WTC11 (cell line): ENCODE data around the gene CLDN5. TPM values are rescaled to one million over a fixed set of nuclear protein-coding genes. Genes with fewer than 3 reads are reported as not detected.

Source experiments
- ATAC-seq: fragments of 200-7000 bp; cut with Tn5 transposase; 2 replicates; pipeline ENCODE4 v1.10.0; 2021; ENCODE audit warnings: mild to moderate bottlenecking, moderate library complexity
- CTCF ChIA-PET: fragments of 300-600 bp; sonication (Branson Sonifier 250); formaldehyde crosslinking; loops from one replicate; lab custom pipeline; 2021; ENCODE audit warnings: antibody characterized with exemption; lab: Charles Lee
- POLR2A ChIA-PET: fragments of 350-600 bp; sonication (Branson Sonifier 250); formaldehyde crosslinking; loops from one replicate; lab custom pipeline; 2021; ENCODE audit warnings: antibody characterized with exemption; lab: Charles Lee
- DNase-seq: peaks from one replicate; pipeline ENCODE4 v3.0.0; 2021; ENCODE audit warnings: low spot score
- H3K27ac Mint-ChIP-seq: 2 replicates; pipeline ENCODE4 v1.8.0; 2021; ENCODE audit warnings: mixed read lengths
- H3K27me3 Mint-ChIP-seq: 2 replicates; pipeline ENCODE4 v1.8.0; 2021; ENCODE audit warnings: low read depth, mild to moderate bottlenecking, moderate library complexity, mixed read lengths
- H3K36me3 Mint-ChIP-seq: 2 replicates; pipeline ENCODE4 v1.8.0; 2021; ENCODE audit warnings: mixed read lengths
- H3K4me1 Mint-ChIP-seq: 2 replicates; pipeline ENCODE4 v1.8.0; 2022; ENCODE audit warnings: mixed read lengths
- H3K4me3 Mint-ChIP-seq: 2 replicates; pipeline ENCODE4 v1.8.0; 2021; ENCODE audit warnings: mild to moderate bottlenecking, moderate library complexity, mixed read lengths
- H3K9me3 Mint-ChIP-seq: 2 replicates; pipeline ENCODE4 v1.8.0; 2021; ENCODE audit warnings: mixed read lengths
- CREM ChIP-seq: sonication (generic); formaldehyde crosslinking; IDR thresholded peaks from 2 replicates; pipeline ENCODE4 v1.8.1; 2022; ENCODE audit warnings: mild to moderate bottlenecking, missing genetic modification reagents, moderate library complexity
- ESRRA ChIP-seq: sonication (generic); formaldehyde crosslinking; IDR thresholded peaks from 2 replicates; pipeline ENCODE4 v1.8.1; 2022; ENCODE audit warnings: mild to moderate bottlenecking, missing genetic modification reagents, borderline replicate concordance
- GRHL2 ChIP-seq: fragments of 250-450 bp; sonication (Bioruptor Pico); IDR thresholded peaks from 2 replicates; pipeline ENCODE4 v1.8.0; 2022; ENCODE audit warnings: mild to moderate bottlenecking, moderate library complexity; ENCODE audit not compliant: insufficient replicate concordance, severe bottlenecking
- HMGA2 ChIP-seq: fragments of 250-450 bp; sonication (Bioruptor Pico); IDR thresholded peaks from 2 replicates; pipeline ENCODE4 v1.4.0; 2021; ENCODE audit warnings: mild to moderate bottlenecking, moderate library complexity
- MXD4 ChIP-seq: fragments of 250-450 bp; sonication (Bioruptor Pico); IDR thresholded peaks from 2 replicates; pipeline ENCODE4 v1.8.0; 2021; ENCODE audit warnings: mild to moderate bottlenecking, moderate library complexity, borderline replicate concordance
- NFE2L1 ChIP-seq: sonication (generic); formaldehyde crosslinking; IDR thresholded peaks from 2 replicates; pipeline ENCODE4 v1.8.1; 2023; ENCODE audit warnings: missing genetic modification reagents
- RORB ChIP-seq: fragments of 250-450 bp; sonication (Bioruptor Pico); IDR thresholded peaks from 2 replicates; pipeline ENCODE4 v1.9.0; 2021; ENCODE audit warnings: mild to moderate bottlenecking
- TCF7 ChIP-seq: sonication (generic); formaldehyde crosslinking; IDR thresholded peaks from 2 replicates; pipeline ENCODE4 v1.8.0; 2022; ENCODE audit warnings: mild to moderate bottlenecking, low read depth, missing genetic modification reagents, moderate library complexity
- total RNA-seq: library from RNA; stranded (reverse); gene quantifications from 3 replicates; pipeline ENCODE4 v1.2.3, GENCODE V29; 2021
- TF ChIP-seq, protein P1 (sequence below): fragments of 250-450 bp; sonication (Bioruptor Pico); IDR thresholded peaks from 2 replicates; pipeline ENCODE4 v1.9.0; 2021; ENCODE audit warnings: mild to moderate bottlenecking
- TF ChIP-seq, protein P2 (sequence below): fragments of 250-450 bp; sonication (Bioruptor Pico); conservative IDR thresholded peaks from 2 replicates; pipeline ENCODE4 v1.9.0; 2021; ENCODE audit warnings: mild to moderate bottlenecking
- TF ChIP-seq, protein P3 (sequence below): sonication (generic); formaldehyde crosslinking; IDR thresholded peaks from 2 replicates; pipeline ENCODE4 v1.8.1; 2022; ENCODE audit warnings: mild to moderate bottlenecking, moderate library complexity, missing genetic modification reagents
- TF ChIP-seq, protein P4 (sequence below): sonication (generic); formaldehyde crosslinking; IDR thresholded peaks from 2 replicates; pipeline ENCODE4 v1.8.1; 2022; ENCODE audit warnings: missing genetic modification reagents, borderline replicate concordance
- TF ChIP-seq, protein P5 (sequence below): fragments of 250-450 bp; sonication (Bioruptor Pico); IDR thresholded peaks from 2 replicates; pipeline ENCODE4 v1.9.0; 2021; ENCODE audit warnings: mild to moderate bottlenecking
- TF ChIP-seq, protein P6 (sequence below): sonication (generic); formaldehyde crosslinking; IDR thresholded peaks from 2 replicates; pipeline ENCODE4 v1.8.1; 2023; ENCODE audit warnings: mild to moderate bottlenecking, moderate library complexity, missing genetic modification reagents
- TF ChIP-seq, protein P7 (sequence below): sonication (generic); formaldehyde crosslinking; IDR thresholded peaks from 2 replicates; pipeline ENCODE4 v1.8.0; 2023; ENCODE audit warnings: mild to moderate bottlenecking, missing genetic modification reagents
- TF ChIP-seq, protein P8 (sequence below): sonication (generic); formaldehyde crosslinking; IDR thresholded peaks from 2 replicates; pipeline ENCODE4 v1.8.1; 2023; ENCODE audit warnings: mild to moderate bottlenecking, missing genetic modification reagents, moderate library complexity
- TF ChIP-seq, protein P9 (sequence below): sonication (generic); formaldehyde crosslinking; IDR thresholded peaks from 2 replicates; pipeline ENCODE4 v1.8.0; 2022; ENCODE audit warnings: mild to moderate bottlenecking, missing genetic modification reagents
- TF ChIP-seq, protein P10 (sequence below): sonication (generic); formaldehyde crosslinking; IDR thresholded peaks from 2 replicates; pipeline ENCODE4 v1.8.0; 2023; ENCODE audit warnings: missing genetic modification reagents

Gene CLDN5
- total RNA-seq, 1 experiment from 2014 or later, result 1.0 TPM

DNA sequence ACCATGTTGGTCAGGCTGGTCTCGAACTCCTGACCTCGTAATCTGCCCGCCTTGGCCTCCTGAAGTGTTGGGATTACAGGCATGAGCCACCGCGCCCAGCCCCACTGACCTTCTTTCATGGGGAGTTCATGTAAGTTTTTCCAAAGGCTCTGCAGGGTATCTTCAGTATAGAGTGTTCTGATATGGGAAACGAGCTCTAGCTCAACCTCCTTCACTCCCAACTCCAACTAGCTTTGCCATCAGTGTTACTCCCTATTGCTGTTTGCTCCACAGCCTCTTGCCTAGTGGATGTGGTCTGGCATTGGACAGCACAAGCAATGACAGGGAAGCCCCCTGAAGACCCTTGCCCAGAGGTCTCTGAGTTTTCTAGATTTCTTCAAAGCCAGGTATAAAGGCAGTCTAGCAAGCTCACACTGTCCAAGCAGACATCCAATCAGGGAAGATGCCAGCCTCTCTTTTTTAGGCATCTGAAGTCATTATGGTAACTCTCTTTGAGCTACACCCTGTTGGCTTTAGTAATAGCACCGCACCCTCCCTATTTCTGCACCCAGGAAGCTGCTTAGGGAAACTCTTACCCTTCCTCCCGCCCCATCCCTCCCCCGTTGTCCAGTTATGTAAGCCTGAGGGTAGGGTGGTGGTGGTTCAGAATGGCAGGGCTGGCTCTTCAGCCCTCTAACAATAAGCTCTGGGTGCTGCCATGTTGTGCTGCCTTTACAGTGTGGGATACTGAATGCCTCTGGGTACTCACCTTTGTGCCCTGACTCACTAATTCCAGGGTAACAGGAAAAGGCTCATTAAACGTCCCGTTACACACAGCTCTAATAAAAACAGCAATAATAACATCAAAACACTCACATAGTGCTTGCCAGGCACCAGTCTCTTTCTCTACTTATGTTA, 41.4 kb upstream of the CLDN5 start:
- H3K27ac Mint-ChIP-seq, result no peak overlapping the region
- H3K4me1 Mint-ChIP-seq, result peaks cover 7% of the 10 kb centered on the region
- TF ChIP-seq, protein P1, sequence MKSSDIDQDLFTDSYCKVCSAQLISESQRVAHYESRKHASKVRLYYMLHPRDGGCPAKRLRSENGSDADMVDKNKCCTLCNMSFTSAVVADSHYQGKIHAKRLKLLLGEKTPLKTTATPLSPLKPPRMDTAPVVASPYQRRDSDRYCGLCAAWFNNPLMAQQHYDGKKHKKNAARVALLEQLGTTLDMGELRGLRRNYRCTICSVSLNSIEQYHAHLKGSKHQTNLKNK, result no peak
- TF ChIP-seq, protein P2, sequence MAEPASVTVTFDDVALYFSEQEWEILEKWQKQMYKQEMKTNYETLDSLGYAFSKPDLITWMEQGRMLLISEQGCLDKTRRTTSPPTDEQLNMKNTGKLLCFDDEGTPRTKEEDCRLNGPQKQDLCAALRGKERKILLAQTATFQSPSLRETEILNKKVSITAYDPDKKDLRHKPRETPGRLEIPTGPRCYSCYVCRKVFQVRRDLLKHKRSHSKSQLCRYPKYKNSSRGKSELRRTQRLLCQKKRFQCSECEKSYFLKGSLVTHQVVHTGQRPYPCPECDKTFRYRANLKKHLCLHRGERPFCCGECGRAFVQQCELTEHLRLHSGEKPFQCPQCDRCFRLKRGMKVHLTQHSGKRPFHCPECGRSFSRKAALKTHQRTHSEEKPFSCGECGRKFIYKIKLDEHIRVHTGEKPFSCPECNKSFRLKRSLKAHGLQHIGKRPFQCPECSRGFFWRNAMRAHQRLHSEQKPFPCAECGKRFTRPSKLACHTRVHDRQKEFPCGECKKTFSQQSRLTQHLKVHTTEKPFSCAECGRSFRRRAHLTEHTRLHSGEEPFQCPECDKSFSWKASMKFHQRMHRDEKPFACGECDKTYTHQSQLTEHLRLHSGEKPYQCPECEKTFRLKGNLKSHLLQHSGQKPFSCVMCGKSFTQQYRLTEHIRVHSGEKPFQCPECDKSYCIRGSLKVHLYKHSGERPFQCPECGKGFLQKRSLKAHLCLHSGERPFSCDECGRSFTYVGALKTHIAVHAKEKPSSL (CRISPR knock-in tag), result no peak
- TF ChIP-seq TCF7 (CRISPR knock-in tag) (no peak), HMGA2 (no peak), RORB (CRISPR knock-in tag) (no peak), GRHL2 (CRISPR knock-in tag) (no peak), CREM (CRISPR knock-in tag) (no peak), MXD4 (no peak), ESRRA (CRISPR knock-in tag) (no peak), NFE2L1 (CRISPR knock-in tag) (no peak)
- TF ChIP-seq, protein P3, sequence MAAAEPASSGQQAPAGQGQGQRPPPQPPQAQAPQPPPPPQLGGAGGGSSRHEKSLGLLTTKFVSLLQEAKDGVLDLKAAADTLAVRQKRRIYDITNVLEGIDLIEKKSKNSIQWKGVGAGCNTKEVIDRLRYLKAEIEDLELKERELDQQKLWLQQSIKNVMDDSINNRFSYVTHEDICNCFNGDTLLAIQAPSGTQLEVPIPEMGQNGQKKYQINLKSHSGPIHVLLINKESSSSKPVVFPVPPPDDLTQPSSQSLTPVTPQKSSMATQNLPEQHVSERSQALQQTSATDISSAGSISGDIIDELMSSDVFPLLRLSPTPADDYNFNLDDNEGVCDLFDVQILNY, result no peak
- TF ChIP-seq, protein P4, sequence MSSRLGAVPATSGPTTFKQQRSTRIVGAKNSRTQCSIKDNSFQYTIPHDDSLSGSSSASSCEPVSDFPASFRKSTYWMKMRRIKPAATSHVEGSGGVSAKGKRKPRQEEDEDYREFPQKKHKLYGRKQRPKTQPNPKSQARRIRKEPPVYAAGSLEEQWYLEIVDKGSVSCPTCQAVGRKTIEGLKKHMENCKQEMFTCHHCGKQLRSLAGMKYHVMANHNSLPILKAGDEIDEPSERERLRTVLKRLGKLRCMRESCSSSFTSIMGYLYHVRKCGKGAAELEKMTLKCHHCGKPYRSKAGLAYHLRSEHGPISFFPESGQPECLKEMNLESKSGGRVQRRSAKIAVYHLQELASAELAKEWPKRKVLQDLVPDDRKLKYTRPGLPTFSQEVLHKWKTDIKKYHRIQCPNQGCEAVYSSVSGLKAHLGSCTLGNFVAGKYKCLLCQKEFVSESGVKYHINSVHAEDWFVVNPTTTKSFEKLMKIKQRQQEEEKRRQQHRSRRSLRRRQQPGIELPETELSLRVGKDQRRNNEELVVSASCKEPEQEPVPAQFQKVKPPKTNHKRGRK (CRISPR knock-in tag), result no peak
- TF ChIP-seq, protein P5, sequence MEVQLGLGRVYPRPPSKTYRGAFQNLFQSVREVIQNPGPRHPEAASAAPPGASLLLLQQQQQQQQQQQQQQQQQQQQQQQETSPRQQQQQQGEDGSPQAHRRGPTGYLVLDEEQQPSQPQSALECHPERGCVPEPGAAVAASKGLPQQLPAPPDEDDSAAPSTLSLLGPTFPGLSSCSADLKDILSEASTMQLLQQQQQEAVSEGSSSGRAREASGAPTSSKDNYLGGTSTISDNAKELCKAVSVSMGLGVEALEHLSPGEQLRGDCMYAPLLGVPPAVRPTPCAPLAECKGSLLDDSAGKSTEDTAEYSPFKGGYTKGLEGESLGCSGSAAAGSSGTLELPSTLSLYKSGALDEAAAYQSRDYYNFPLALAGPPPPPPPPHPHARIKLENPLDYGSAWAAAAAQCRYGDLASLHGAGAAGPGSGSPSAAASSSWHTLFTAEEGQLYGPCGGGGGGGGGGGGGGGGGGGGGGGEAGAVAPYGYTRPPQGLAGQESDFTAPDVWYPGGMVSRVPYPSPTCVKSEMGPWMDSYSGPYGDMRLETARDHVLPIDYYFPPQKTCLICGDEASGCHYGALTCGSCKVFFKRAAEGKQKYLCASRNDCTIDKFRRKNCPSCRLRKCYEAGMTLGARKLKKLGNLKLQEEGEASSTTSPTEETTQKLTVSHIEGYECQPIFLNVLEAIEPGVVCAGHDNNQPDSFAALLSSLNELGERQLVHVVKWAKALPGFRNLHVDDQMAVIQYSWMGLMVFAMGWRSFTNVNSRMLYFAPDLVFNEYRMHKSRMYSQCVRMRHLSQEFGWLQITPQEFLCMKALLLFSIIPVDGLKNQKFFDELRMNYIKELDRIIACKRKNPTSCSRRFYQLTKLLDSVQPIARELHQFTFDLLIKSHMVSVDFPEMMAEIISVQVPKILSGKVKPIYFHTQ (CRISPR knock-in tag), result no peak
- TF ChIP-seq, protein P6, sequence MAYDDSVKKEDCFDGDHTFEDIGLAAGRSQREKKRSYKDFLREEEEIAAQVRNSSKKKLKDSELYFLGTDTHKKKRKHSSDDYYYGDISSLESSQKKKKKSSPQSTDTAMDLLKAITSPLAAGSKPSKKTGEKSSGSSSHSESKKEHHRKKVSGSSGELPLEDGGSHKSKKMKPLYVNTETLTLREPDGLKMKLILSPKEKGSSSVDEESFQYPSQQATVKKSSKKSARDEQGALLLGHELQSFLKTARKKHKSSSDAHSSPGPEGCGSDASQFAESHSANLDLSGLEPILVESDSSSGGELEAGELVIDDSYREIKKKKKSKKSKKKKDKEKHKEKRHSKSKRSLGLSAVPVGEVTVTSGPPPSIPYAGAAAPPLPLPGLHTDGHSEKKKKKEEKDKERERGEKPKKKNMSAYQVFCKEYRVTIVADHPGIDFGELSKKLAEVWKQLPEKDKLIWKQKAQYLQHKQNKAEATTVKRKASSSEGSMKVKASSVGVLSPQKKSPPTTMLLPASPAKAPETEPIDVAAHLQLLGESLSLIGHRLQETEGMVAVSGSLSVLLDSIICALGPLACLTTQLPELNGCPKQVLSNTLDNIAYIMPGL, result no peak
- TF ChIP-seq, protein P7, sequence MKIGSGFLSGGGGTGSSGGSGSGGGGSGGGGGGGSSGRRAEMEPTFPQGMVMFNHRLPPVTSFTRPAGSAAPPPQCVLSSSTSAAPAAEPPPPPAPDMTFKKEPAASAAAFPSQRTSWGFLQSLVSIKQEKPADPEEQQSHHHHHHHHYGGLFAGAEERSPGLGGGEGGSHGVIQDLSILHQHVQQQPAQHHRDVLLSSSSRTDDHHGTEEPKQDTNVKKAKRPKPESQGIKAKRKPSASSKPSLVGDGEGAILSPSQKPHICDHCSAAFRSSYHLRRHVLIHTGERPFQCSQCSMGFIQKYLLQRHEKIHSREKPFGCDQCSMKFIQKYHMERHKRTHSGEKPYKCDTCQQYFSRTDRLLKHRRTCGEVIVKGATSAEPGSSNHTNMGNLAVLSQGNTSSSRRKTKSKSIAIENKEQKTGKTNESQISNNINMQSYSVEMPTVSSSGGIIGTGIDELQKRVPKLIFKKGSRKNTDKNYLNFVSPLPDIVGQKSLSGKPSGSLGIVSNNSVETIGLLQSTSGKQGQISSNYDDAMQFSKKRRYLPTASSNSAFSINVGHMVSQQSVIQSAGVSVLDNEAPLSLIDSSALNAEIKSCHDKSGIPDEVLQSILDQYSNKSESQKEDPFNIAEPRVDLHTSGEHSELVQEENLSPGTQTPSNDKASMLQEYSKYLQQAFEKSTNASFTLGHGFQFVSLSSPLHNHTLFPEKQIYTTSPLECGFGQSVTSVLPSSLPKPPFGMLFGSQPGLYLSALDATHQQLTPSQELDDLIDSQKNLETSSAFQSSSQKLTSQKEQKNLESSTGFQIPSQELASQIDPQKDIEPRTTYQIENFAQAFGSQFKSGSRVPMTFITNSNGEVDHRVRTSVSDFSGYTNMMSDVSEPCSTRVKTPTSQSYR (CRISPR knock-in tag), result no peak
- TF ChIP-seq, protein P8, sequence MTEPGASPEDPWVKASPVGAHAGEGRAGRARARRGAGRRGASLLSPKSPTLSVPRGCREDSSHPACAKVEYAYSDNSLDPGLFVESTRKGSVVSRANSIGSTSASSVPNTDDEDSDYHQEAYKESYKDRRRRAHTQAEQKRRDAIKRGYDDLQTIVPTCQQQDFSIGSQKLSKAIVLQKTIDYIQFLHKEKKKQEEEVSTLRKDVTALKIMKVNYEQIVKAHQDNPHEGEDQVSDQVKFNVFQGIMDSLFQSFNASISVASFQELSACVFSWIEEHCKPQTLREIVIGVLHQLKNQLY (CRISPR knock-in tag), result no peak
- TF ChIP-seq, protein P9, sequence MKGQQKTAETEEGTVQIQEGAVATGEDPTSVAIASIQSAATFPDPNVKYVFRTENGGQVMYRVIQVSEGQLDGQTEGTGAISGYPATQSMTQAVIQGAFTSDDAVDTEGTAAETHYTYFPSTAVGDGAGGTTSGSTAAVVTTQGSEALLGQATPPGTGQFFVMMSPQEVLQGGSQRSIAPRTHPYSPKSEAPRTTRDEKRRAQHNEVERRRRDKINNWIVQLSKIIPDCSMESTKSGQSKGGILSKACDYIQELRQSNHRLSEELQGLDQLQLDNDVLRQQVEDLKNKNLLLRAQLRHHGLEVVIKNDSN, result no peak
- TF ChIP-seq, protein P10, sequence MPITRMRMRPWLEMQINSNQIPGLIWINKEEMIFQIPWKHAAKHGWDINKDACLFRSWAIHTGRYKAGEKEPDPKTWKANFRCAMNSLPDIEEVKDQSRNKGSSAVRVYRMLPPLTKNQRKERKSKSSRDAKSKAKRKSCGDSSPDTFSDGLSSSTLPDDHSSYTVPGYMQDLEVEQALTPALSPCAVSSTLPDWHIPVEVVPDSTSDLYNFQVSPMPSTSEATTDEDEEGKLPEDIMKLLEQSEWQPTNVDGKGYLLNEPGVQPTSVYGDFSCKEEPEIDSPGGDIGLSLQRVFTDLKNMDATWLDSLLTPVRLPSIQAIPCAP (CRISPR knock-in tag), result no peak
- no peaks in the 10 kb centered on the region for H3K36me3 Mint-ChIP-seq
- H3K27me3 Mint-ChIP-seq, result no peaks in the 10 kb centered on the region
- CTCF ChIA-PET, result interaction anchor here (0.6 to 1.2 kb wide), 5 partner anchors 11 to 847 kb away, joined by 3 to 5 read pairs (median 3); no protein-coding TSS in a partner anchor
- ATAC-seq (no peak), DNase-seq (no peak)
- peaks cover 7% of the 10 kb centered on the region for H3K9me3 Mint-ChIP-seq
- H3K4me3 Mint-ChIP-seq, result no peak overlapping the region
- POLR2A ChIA-PET, result no interaction called here
